Measurements from ENCODE around the gene MYO3B.
A peak's percentile ranks its signal among the peaks of the same experiment; 100 is the strongest.

MYO3B gene

DNA sequence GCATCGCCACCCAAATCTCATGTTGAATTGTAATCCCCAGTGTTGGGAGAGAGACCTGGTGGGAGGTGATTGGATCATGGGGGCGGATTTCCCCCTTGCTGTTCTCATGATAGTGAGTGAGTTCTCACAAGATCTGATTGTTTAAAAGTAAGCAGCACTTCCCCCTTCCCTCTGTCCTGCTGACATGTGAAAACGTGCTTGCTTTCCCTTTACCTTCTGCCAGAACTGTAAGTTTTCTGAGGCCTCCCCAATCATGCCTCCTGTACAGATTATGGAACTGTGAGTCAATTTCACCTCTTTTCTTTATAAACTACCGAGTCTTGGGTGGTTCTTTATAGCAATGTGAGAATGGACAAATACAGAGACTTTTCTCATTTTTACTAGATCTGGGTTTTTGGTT lies 375.8 kb downstream of the MYO3B start:
- no peak for FAIRE-seq
- TF ChIP-seq, protein P1, sequence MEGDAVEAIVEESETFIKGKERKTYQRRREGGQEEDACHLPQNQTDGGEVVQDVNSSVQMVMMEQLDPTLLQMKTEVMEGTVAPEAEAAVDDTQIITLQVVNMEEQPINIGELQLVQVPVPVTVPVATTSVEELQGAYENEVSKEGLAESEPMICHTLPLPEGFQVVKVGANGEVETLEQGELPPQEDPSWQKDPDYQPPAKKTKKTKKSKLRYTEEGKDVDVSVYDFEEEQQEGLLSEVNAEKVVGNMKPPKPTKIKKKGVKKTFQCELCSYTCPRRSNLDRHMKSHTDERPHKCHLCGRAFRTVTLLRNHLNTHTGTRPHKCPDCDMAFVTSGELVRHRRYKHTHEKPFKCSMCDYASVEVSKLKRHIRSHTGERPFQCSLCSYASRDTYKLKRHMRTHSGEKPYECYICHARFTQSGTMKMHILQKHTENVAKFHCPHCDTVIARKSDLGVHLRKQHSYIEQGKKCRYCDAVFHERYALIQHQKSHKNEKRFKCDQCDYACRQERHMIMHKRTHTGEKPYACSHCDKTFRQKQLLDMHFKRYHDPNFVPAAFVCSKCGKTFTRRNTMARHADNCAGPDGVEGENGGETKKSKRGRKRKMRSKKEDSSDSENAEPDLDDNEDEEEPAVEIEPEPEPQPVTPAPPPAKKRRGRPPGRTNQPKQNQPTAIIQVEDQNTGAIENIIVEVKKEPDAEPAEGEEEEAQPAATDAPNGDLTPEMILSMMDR (IDR thresholded peaks at IDR 0.05; ENCODE audit: insufficient read depth, missing control alignments), result no peak

GRCh38 chr2:170554278-170554955 lies 376.5 kb downstream of the MYO3B start:
- DNase-seq (ENCODE audit: insufficient read length, low spot score), result no peak

More for the DNA sequence above, 375.8 kb downstream of the MYO3B start:
- no peak for DNase-seq (ENCODE audit: insufficient read length, low spot score)

DNA sequence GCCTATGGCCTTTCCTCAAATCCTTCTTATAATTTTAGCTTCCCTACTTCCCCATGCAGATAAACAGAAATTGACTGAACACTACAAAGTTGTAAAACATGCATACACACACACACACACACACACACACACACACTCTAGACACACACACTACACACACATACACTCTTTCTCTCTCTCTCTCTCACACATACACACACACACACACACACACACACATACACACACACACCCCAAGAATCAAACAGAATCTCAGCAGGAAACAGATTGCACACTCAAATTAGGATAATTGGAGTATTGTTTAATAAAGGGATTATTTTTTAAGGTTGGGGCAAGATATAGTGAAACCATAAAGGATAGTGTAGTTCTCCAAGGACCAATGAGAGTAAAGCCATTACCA lies 385.0 kb downstream of the MYO3B start:
- FAIRE-seq (no peak), DNase-seq (ENCODE audit: insufficient read length, low spot score) (no peak)
- TF ChIP-seq, protein P1 (IDR thresholded peaks at IDR 0.05; ENCODE audit: insufficient read depth, missing control alignments), result no peak

More at GRCh38 chr2:170554278-170554955, 376.5 kb downstream of the MYO3B start:
- no peak for FAIRE-seq
- TF ChIP-seq, protein P1 (IDR thresholded peaks at IDR 0.05; ENCODE audit: insufficient read depth, missing control alignments), result no peak

DNA sequence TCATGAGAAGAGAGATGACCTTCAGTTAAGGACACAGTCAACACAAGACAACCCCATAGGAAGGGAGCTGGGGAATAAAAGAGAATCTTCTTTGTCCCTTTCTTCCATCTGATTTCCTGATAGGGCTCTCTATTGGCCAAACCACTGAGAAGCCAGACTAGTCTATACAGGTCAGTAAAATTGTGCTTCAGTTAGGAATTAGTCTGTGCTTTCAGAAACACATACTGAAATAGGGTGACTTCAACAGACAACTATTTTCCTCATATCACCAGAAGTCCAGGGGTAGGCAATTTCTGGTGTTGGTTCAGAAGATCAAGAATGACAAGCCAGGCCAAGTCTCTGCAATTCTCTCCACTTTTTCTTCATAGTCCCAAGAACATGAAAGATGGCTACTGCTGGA lies 385.5 kb downstream of the MYO3B start:
- FAIRE-seq (no peak), DNase-seq (ENCODE audit: insufficient read length, low spot score) (no peak)
- TF ChIP-seq, protein P1 (IDR thresholded peaks at IDR 0.05; ENCODE audit: insufficient read depth, missing control alignments), result no peak

- TF ChIP-seq, protein P1 (IDR thresholded peaks at IDR 0.05; ENCODE audit: insufficient read depth, missing control alignments), result no peak
- peak; percentile 80 for FAIRE-seq
- no peak for DNase-seq (ENCODE audit: insufficient read length, low spot score)
Observed at GRCh38 chr2:170566138-170566537, 388.2 kb downstream of the MYO3B start.

GRCh38 chr2:170567429-170567828 lies 389.5 kb downstream of the MYO3B start:
- no peak for FAIRE-seq
- TF ChIP-seq, protein P1 (IDR thresholded peaks at IDR 0.05; ENCODE audit: insufficient read depth, missing control alignments), result no peak
- no peak for DNase-seq (ENCODE audit: insufficient read length, low spot score)

- TF ChIP-seq, protein P1 (IDR thresholded peaks at IDR 0.05; ENCODE audit: insufficient read depth, missing control alignments), result no peak
- no peak for DNase-seq (ENCODE audit: insufficient read length, low spot score)
- no peak for FAIRE-seq
Observed at GRCh38 chr2:170568511-170568910, 390.6 kb downstream of the MYO3B start.
